ENCODE results near the gene PLGRKT.
A peak's percentile ranks its signal among the peaks of the same experiment; 100 is the strongest.
"Not testable (repeated sequence)": the region's sequence is repeated elsewhere in the genome, so short reads cannot be mapped to it uniquely, and the experiment has no call there.

Gene PLGRKT

GRCh38 chr9:5375091-5375490 lies 62.6 kb downstream of the PLGRKT start:
- no peaks in the 10 kb centered on the region for H3K9me3 ChIP-seq (ENCODE audit: control insufficient read depth, insufficient read depth, low read depth, low read length)
- H3K9ac ChIP-seq (ENCODE audit: low read length), result no peak overlapping the region
- no peaks in the 10 kb centered on the region for H3K27me3 ChIP-seq (ENCODE audit: control insufficient read depth, insufficient read depth, low read length)
- H3K36me3 ChIP-seq (ENCODE audit: control insufficient read depth, insufficient read depth, low read length), result no peaks in the 10 kb centered on the region
- no peak overlapping the region for H3K4me3 ChIP-seq (ENCODE audit: low read depth, low read length)
- no peak overlapping the region for H3K27ac ChIP-seq (ENCODE audit: low read depth, low read length)
- no peaks in the 10 kb centered on the region for H3K4me1 ChIP-seq (ENCODE audit: control insufficient read depth, insufficient read depth, low read length)

- no peaks in the 10 kb centered on the region for H3K27me3 ChIP-seq (ENCODE audit: control insufficient read depth, insufficient read depth, low read length)
- no peaks in the 10 kb centered on the region for H3K36me3 ChIP-seq (ENCODE audit: control insufficient read depth, insufficient read depth, low read length)
- no peak overlapping the region for H3K27ac ChIP-seq (ENCODE audit: low read depth, low read length)
- H3K9ac ChIP-seq (ENCODE audit: low read length), result no peak overlapping the region
- H3K4me1 ChIP-seq (ENCODE audit: control insufficient read depth, insufficient read depth, low read length), result no peaks in the 10 kb centered on the region
- H3K9me3 ChIP-seq (ENCODE audit: control insufficient read depth, insufficient read depth, low read depth, low read length), result no peaks in the 10 kb centered on the region
- H3K4me3 ChIP-seq (ENCODE audit: low read depth, low read length), result no peak overlapping the region
Observed at GRCh38 chr9:5364294-5365024, 73.3 kb downstream of the PLGRKT start.

DNA sequence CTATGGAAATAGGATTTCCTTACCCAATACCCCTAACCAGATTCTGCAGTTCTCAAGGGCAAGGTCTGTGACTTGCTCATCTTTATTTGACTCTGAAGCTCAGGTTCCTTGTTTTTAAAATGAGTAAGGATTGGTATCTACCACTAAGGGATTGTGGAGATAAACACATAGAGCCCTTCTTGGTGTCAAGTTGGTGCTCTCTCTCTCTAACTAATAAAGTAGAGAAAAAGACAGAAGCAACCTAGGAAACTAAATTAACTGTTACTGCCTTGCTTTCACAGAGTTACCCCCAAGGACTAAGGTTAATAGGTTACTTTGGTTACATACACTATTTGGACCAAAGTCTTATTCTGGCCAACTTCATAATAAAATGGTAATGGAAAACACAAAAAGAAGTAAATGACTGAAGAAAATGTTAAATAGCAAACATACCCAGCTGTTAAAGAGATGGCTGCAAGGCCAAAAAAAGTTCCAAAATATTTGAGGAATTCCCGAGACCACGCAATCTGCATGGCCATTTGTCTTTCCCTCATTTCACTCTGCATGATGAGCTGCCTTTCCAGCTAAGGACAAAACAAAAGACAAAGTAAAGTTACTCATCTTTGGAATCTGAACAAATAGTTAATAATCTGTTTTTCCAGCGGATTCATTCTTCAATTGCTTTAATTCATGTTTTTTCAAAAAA lies 76.3 kb downstream of the PLGRKT start:
- no peaks in the 10 kb centered on the region for H3K9me3 ChIP-seq (ENCODE audit: control insufficient read depth, insufficient read depth, low read depth, low read length)
- H3K27me3 ChIP-seq (ENCODE audit: control insufficient read depth, insufficient read depth, low read length), result no peaks in the 10 kb centered on the region
- H3K4me3 ChIP-seq (ENCODE audit: low read depth, low read length), result no peak overlapping the region
- no peak overlapping the region for H3K9ac ChIP-seq (ENCODE audit: low read length)
- H3K4me1 ChIP-seq (ENCODE audit: control insufficient read depth, insufficient read depth, low read length), result no peaks in the 10 kb centered on the region
- no peak overlapping the region for H3K27ac ChIP-seq (ENCODE audit: low read depth, low read length)
- no peaks in the 10 kb centered on the region for H3K36me3 ChIP-seq (ENCODE audit: control insufficient read depth, insufficient read depth, low read length)

- no peaks in the 10 kb centered on the region for H3K9me3 ChIP-seq (ENCODE audit: control insufficient read depth, insufficient read depth, low read depth, low read length)
- no peaks in the 10 kb centered on the region for H3K36me3 ChIP-seq (ENCODE audit: control insufficient read depth, insufficient read depth, low read length)
- no peak overlapping the region for H3K4me3 ChIP-seq (ENCODE audit: low read depth, low read length)
- no peak overlapping the region for H3K9ac ChIP-seq (ENCODE audit: low read length)
- H3K27ac ChIP-seq (ENCODE audit: low read depth, low read length), result no peak overlapping the region
- no peaks in the 10 kb centered on the region for H3K4me1 ChIP-seq (ENCODE audit: control insufficient read depth, insufficient read depth, low read length)
- no peaks in the 10 kb centered on the region for H3K27me3 ChIP-seq (ENCODE audit: control insufficient read depth, insufficient read depth, low read length)
Observed at GRCh38 chr9:5360341-5360740, 77.4 kb downstream of the PLGRKT start.

DNA sequence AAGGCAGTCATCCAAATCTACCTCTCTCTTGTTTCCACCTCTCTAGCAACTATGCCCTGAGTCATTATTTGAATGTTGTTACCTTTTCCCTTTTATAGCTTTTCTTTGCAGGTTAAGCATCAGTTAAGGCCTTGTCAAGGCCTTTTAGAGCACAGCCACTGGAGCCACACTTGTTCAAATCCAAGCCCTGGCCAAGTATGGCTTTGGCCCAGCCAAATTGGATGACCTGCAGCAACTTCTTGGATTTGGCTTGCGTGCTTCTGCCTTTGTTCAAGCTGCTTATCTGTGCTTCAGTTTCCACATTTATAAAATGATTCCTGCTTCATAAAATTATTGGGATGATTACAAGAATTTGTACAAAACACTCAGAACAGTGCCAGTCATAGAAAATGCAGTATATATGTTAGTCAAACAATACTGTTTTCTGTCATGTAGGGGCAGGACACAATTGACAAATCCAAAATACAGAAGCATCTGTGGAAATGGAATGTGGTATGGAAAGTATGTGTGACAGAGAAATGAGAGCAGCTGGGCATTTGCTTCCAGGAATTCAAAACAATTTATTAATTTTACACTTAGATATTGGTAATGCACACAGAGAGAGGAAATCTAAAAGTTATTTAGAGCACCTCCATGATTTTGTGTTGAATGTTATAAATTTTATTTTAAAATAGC lies 80.2 kb downstream of the PLGRKT start:
- Histone ChIP-seq H3K9me3 (ENCODE audit: control insufficient read depth, insufficient read depth, low read depth, low read length) (no peaks in the 10 kb centered on the region), H3K4me3 (ENCODE audit: low read depth, low read length) (no peak overlapping the region), H3K27ac (ENCODE audit: low read depth, low read length) (no peak overlapping the region), H3K4me1 (ENCODE audit: control insufficient read depth, insufficient read depth, low read length) (no peaks in the 10 kb centered on the region), H3K36me3 (ENCODE audit: control insufficient read depth, insufficient read depth, low read length) (no peaks in the 10 kb centered on the region), H3K9ac (ENCODE audit: low read length) (no peak overlapping the region), H3K27me3 (ENCODE audit: control insufficient read depth, insufficient read depth, low read length) (no peaks in the 10 kb centered on the region)

DNA sequence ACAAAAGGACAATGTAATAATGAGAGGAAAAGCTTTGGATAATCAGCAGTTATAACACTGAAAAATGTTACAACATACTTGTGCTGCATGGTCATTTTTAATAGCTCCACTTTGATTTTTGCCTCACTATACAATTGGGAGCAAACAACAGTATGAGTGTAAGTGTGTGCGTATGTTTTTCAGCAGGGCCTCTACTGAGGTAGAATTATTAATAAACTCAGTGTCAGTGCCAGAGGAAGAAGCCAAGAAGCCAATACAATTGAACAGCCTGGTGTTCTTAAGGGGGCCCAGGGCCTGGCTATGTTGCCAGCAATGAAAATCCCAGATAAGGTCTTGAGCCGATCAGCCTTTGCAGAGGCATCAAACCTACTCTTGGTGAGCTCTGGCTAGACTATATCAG lies 81.9 kb downstream of the PLGRKT start:
- no peak overlapping the region for H3K27ac ChIP-seq (ENCODE audit: low read depth, low read length)
- H3K36me3 ChIP-seq (ENCODE audit: control insufficient read depth, insufficient read depth, low read length), result no peaks in the 10 kb centered on the region
- H3K9ac ChIP-seq (ENCODE audit: low read length), result no peak overlapping the region
- no peak overlapping the region for H3K4me3 ChIP-seq (ENCODE audit: low read depth, low read length)
- no peaks in the 10 kb centered on the region for H3K9me3 ChIP-seq (ENCODE audit: control insufficient read depth, insufficient read depth, low read depth, low read length)
- H3K4me1 ChIP-seq (ENCODE audit: control insufficient read depth, insufficient read depth, low read length), result no peaks in the 10 kb centered on the region
- no peaks in the 10 kb centered on the region for H3K27me3 ChIP-seq (ENCODE audit: control insufficient read depth, insufficient read depth, low read length)

- Histone ChIP-seq H3K9me3 (ENCODE audit: control insufficient read depth, insufficient read depth, low read depth, low read length) (no peaks in the 10 kb centered on the region), H3K4me1 (ENCODE audit: control insufficient read depth, insufficient read depth, low read length) (no peaks in the 10 kb centered on the region), H3K9ac (ENCODE audit: low read length) (no peak overlapping the region), H3K36me3 (ENCODE audit: control insufficient read depth, insufficient read depth, low read length) (no peaks in the 10 kb centered on the region), H3K27ac (ENCODE audit: low read depth, low read length) (no peak overlapping the region), H3K27me3 (ENCODE audit: control insufficient read depth, insufficient read depth, low read length) (no peaks in the 10 kb centered on the region), H3K4me3 (ENCODE audit: low read depth, low read length) (no peak overlapping the region)
Observed at GRCh38 chr9:5355226-5355625, 82.5 kb downstream of the PLGRKT start.

DNA sequence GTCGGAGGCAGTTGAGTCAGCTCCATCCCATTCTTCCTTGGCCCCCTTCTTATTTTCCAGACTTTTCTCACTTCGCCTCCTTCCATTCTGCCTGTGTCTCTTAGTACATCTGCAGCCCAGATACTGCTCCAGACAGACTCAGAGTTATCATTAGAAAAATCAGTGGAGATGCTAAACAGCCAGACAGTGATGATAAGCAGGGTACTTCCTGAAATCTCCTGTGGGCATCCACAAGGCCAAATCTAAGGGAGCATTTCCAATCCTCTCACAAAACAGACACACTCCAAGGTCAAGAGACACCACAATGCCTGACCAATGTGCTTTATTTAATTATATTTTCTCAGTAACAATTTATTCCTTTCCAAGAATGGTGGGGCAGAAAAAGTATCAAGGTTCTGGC lies 83.5 kb downstream of the PLGRKT start:
- H3K4me3 ChIP-seq (ENCODE audit: low read depth, low read length), result no peak overlapping the region
- H3K9me3 ChIP-seq (ENCODE audit: control insufficient read depth, insufficient read depth, low read depth, low read length), result no peaks in the 10 kb centered on the region
- H3K4me1 ChIP-seq (ENCODE audit: control insufficient read depth, insufficient read depth, low read length), result no peaks in the 10 kb centered on the region
- no peaks in the 10 kb centered on the region for H3K36me3 ChIP-seq (ENCODE audit: control insufficient read depth, insufficient read depth, low read length)
- H3K27me3 ChIP-seq (ENCODE audit: control insufficient read depth, insufficient read depth, low read length), result no peaks in the 10 kb centered on the region
- no peak overlapping the region for H3K27ac ChIP-seq (ENCODE audit: low read depth, low read length)
- no peak overlapping the region for H3K9ac ChIP-seq (ENCODE audit: low read length)

GRCh38 chr9:5352637-5353248 lies 85.0 kb downstream of the PLGRKT start:
- H3K27me3 ChIP-seq (ENCODE audit: control insufficient read depth, insufficient read depth, low read length), result no peaks in the 10 kb centered on the region
- no peaks in the 10 kb centered on the region for H3K36me3 ChIP-seq (ENCODE audit: control insufficient read depth, insufficient read depth, low read length)
- no peaks in the 10 kb centered on the region for H3K4me1 ChIP-seq (ENCODE audit: control insufficient read depth, insufficient read depth, low read length)
- H3K9me3 ChIP-seq (ENCODE audit: control insufficient read depth, insufficient read depth, low read depth, low read length), result no peaks in the 10 kb centered on the region
- H3K27ac ChIP-seq (ENCODE audit: low read depth, low read length), result no peak overlapping the region
- H3K9ac ChIP-seq (ENCODE audit: low read length), result no peak overlapping the region
- H3K4me3 ChIP-seq (ENCODE audit: low read depth, low read length), result no peak overlapping the region

- H3K27ac ChIP-seq (ENCODE audit: low read depth, low read length); H3K36me3 ChIP-seq (ENCODE audit: control insufficient read depth, insufficient read depth, low read length); H3K9me3 ChIP-seq (ENCODE audit: control insufficient read depth, insufficient read depth, low read depth, low read length); H3K27me3 ChIP-seq (ENCODE audit: control insufficient read depth, insufficient read depth, low read length); H3K4me1 ChIP-seq (ENCODE audit: control insufficient read depth, insufficient read depth, low read length); H3K9ac ChIP-seq (ENCODE audit: low read length): not testable (repeated sequence)
- peak within 1 kb of the TSS; percentile 40 for H3K4me3 ChIP-seq (ENCODE audit: low read depth, low read length)
Observed at GRCh38 chr9:5338992-5339981, 98.4 kb downstream of the PLGRKT start, which contains the start of gene RLN1. Gene RLN1, minus strand, starts transcription at chr9:5339876. Its CDS starts 130 bp downstream, at chr9:5339746.

Data from HUES6 (cell line).